K562 (cell line): Measurements from ENCODE around the gene ABHD16A. TPM values are rescaled to one million over a fixed set of nuclear protein-coding genes. Genes with fewer than 3 reads are reported as not detected.
A peak's percentile ranks its signal among the peaks of the same experiment; 100 is the strongest.

Experiments
- ARID2 ChIP-seq: fragments of 450-650 bp; IDR thresholded peaks from 2 replicates; pipeline ENCODE4 v1.6.1; 2017; ENCODE audit warnings: antibody characterized with exemption, mild to moderate bottlenecking
- BHLHE40 ChIP-seq: IDR thresholded peaks from 2 replicates; pipeline ENCODE4 v1.6.1; 2011; ENCODE audit warnings: low read length, improper control_type of control experiment
- GABPB1 ChIP-seq: sonication (generic); formaldehyde crosslinking; IDR thresholded peaks from 2 replicates; pipeline ENCODE4 v1.8.0; 2022; ENCODE audit warnings: mild to moderate bottlenecking, missing genetic modification reagents
- GATA2 ChIP-seq: sonication (generic); formaldehyde crosslinking; IDR thresholded peaks from 2 replicates; pipeline ENCODE4 v1.4.0; 2020; ENCODE audit warnings: mild to moderate bottlenecking, missing genetic modification reagents
- HNRNPK ChIP-seq: fragments of 200-400 bp; formaldehyde crosslinking; IDR thresholded peaks from one replicate; pipeline ENCODE4 v1.6.1; 2018; ENCODE audit warnings: mild to moderate bottlenecking, low read depth, low read length; ENCODE audit not compliant: poor library complexity, severe bottlenecking
- NCOA1 ChIP-seq: fragments of 450-650 bp; IDR thresholded peaks from 2 replicates; pipeline ENCODE4 v1.6.1; 2016; ENCODE audit warnings: low read depth
- NRF1 ChIP-seq, 2 experiments: fragments of 450-650 bp; IDR thresholded peaks in 1 of 2; conservative IDR thresholded peaks in 1 of 2; 2 replicates each; pipeline ENCODE4 v1.6.1; 2014; ENCODE audit warnings: mild to moderate bottlenecking in 2 of 2
- PHF8 ChIP-seq: fragments of 200-600 bp; sonication (generic); IDR thresholded peaks from 2 replicates; pipeline ENCODE4 v1.6.1; 2012; ENCODE audit warnings: mixed run types, mild to moderate bottlenecking, inconsistent platforms, low read length, moderate library complexity, borderline replicate concordance
- SFPQ ChIP-seq: fragments of 200-400 bp; formaldehyde crosslinking; IDR thresholded peaks from 2 replicates; pipeline ENCODE4 v1.6.1; 2017; ENCODE audit warnings: mild to moderate bottlenecking, low read depth, low read length, moderate library complexity
- TBP ChIP-seq: optimal IDR thresholded peaks from 2 replicates; pipeline ENCODE3; 2011; ENCODE audit warnings: low read depth, low read length, improper control_type of control experiment
- ZC3H8 ChIP-seq: fragments of 450-650 bp; IDR thresholded peaks from 2 replicates; pipeline ENCODE4 v1.6.1; 2017
- ZFPM2 ChIP-seq: fragments of 250-450 bp; sonication (Bioruptor Pico); IDR thresholded peaks from 2 replicates; pipeline ENCODE4 v1.5.1; 2022; ENCODE audit warnings: mild to moderate bottlenecking
- ZKSCAN3 ChIP-seq: fragments of 250-450 bp; sonication (Bioruptor Pico); IDR thresholded peaks from 2 replicates; pipeline ENCODE4 v1.4.0; 2020
- ZNF449 ChIP-seq: fragments of 250-450 bp; sonication (Bioruptor Pico); IDR thresholded peaks from 2 replicates; pipeline ENCODE4 v1.8.0; 2022; ENCODE audit warnings: moderate library complexity, mild to moderate bottlenecking, inconsistent platforms
- polyA plus RNA-seq, 8 experiments: library from polyadenylated mRNA; depleted of rRNA in 4 of 8; stranded (reverse) in 5 of 8; unstranded in 3 of 8; fragments of >200 nt; fragmentation: Nextera tagmentation in 2 of 8; fragmentation: Illumina TruSeq in 1 of 8; extraction: Ambion mirVana in 2 of 8; extraction: Trizol in 1 of 8; gene quantifications; 2 replicates each; pipeline versions ENCODE4 v1.2.1 to v1.2.3, GENCODE V29; 2011 to 2014; ENCODE audit warnings: inconsistent platforms in 1 of 8, missing spikeins in 1 of 8
- total RNA-seq, 7 experiments: library from RNA; depleted of rRNA in 6 of 7; stranded (reverse); fragments of >200 nt in 6 of 7; fragmentation: Illumina TruSeq in 2 of 7; extraction: Trizol in 2 of 7; gene quantifications; 2 replicates each; pipeline versions ENCODE4 v1.2.1 to v1.2.3, GENCODE V29; 2011 to 2021; ENCODE audit warnings: low replicate concordance in 1 of 7
- TF ChIP-seq, protein P1 (sequence below): fragments of 450-650 bp; IDR thresholded peaks from one replicate; pipeline ENCODE4 v1.6.1; 2018; ENCODE audit warnings: mild to moderate bottlenecking, moderate library complexity; ENCODE audit not compliant: partially characterized antibody
- TF ChIP-seq, protein P2 (sequence below): sonication (generic); formaldehyde crosslinking; IDR thresholded peaks from 2 replicates; pipeline ENCODE4 v1.8.0; 2023; ENCODE audit warnings: mild to moderate bottlenecking, missing genetic modification reagents

ABHD16A gene
- total and polyA plus RNA-seq, 9 of the 15 experiments (the other 6 are each of a cell fraction or from before 2014, with no cell fraction given), result 25.8 to 120 (median 81.6) TPM

GRCh38 chr6:31652925-31653724 lies 50.0 kb downstream of the ABHD16A start (continued):
- TF ChIP-seq SFPQ, result no peak
- peak; percentile 78 for TF ChIP-seq TBP
- no peak; the same call in 1 of the 2 replicates for TF ChIP-seq BHLHE40
- peak; percentile 54; the same call in 1 of the 2 replicates for TF ChIP-seq ARID2
- TF ChIP-seq GATA2, result no peak; the same call in 1 of the 2 replicates
- TF ChIP-seq, protein P1, sequence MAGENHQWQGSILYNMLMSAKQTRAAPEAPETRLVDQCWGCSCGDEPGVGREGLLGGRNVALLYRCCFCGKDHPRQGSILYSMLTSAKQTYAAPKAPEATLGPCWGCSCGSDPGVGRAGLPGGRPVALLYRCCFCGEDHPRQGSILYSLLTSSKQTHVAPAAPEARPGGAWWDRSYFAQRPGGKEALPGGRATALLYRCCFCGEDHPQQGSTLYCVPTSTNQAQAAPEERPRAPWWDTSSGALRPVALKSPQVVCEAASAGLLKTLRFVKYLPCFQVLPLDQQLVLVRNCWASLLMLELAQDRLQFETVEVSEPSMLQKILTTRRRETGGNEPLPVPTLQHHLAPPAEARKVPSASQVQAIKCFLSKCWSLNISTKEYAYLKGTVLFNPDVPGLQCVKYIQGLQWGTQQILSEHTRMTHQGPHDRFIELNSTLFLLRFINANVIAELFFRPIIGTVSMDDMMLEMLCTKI, result no peak
- no peak for TF ChIP-seq ZNF449 (CRISPR knock-in tag)
- no peak for TF ChIP-seq GABPB1 (CRISPR knock-in tag)
- no peak for TF ChIP-seq NRF1 (conservative IDR thresholded peaks at IDR 0.05 in 1 of 2, IDR thresholded peaks at IDR 0.05 in 1 of 2)
- peak; percentile 71; the same call in 1 of the 2 replicates for TF ChIP-seq PHF8
- TF ChIP-seq ZKSCAN3 (CRISPR knock-in tag), result no peak
- TF ChIP-seq ZC3H8, result peak; percentile 94
- no peak for TF ChIP-seq ZFPM2 (CRISPR knock-in tag)
- no peak for TF ChIP-seq HNRNPK
- TF ChIP-seq NCOA1, result peak; percentile 15; the same call in 1 of the 2 replicates
- TF ChIP-seq, protein P2, sequence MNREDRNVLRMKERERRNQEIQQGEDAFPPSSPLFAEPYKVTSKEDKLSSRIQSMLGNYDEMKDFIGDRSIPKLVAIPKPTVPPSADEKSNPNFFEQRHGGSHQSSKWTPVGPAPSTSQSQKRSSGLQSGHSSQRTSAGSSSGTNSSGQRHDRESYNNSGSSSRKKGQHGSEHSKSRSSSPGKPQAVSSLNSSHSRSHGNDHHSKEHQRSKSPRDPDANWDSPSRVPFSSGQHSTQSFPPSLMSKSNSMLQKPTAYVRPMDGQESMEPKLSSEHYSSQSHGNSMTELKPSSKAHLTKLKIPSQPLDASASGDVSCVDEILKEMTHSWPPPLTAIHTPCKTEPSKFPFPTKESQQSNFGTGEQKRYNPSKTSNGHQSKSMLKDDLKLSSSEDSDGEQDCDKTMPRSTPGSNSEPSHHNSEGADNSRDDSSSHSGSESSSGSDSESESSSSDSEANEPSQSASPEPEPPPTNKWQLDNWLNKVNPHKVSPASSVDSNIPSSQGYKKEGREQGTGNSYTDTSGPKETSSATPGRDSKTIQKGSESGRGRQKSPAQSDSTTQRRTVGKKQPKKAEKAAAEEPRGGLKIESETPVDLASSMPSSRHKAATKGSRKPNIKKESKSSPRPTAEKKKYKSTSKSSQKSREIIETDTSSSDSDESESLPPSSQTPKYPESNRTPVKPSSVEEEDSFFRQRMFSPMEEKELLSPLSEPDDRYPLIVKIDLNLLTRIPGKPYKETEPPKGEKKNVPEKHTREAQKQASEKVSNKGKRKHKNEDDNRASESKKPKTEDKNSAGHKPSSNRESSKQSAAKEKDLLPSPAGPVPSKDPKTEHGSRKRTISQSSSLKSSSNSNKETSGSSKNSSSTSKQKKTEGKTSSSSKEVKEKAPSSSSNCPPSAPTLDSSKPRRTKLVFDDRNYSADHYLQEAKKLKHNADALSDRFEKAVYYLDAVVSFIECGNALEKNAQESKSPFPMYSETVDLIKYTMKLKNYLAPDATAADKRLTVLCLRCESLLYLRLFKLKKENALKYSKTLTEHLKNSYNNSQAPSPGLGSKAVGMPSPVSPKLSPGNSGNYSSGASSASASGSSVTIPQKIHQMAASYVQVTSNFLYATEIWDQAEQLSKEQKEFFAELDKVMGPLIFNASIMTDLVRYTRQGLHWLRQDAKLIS (CRISPR knock-in tag), result no peak; the same call in 1 of the 2 replicates
